K562 (cell line): Measurements from ENCODE around the gene EML3. TPM values are rescaled to one million over a fixed set of nuclear protein-coding genes. Genes with fewer than 3 reads are reported as not detected.
A peak's percentile ranks its signal among the peaks of the same experiment; 100 is the strongest.

ENCODE experiments used
- ARID4B ChIP-seq: sonication (generic); formaldehyde crosslinking; IDR thresholded peaks from 2 replicates; pipeline ENCODE4 v1.8.0; 2022; ENCODE audit warnings: mild to moderate bottlenecking, missing genetic modification reagents
- CTBP1 ChIP-seq: fragments of 450-650 bp; IDR thresholded peaks from 2 replicates; pipeline ENCODE4 v1.6.1; 2016; ENCODE audit warnings: borderline replicate concordance
- CTCF ChIP-seq, 3 experiments: IDR thresholded peaks in 2 of 3; conservative IDR thresholded peaks in 1 of 3; 2 replicates each; pipeline ENCODE4 v1.5.1; 2011 to 2012; ENCODE audit warnings: low read length in 3 of 3, mild to moderate bottlenecking in 3 of 3, control low read depth in 2 of 3, improper control_type of control experiment in 1 of 3, inconsistent platforms in 1 of 3, low read depth in 1 of 3, mixed read lengths in 1 of 3, moderate library complexity in 1 of 3; ENCODE audit not compliant: insufficient read depth in 2 of 3
- EP400 ChIP-seq: fragments of 450-650 bp; IDR thresholded peaks from 2 replicates; pipeline ENCODE4 v1.6.1; 2017; ENCODE audit warnings: antibody characterized with exemption, mild to moderate bottlenecking, moderate library complexity
- HCFC1 ChIP-seq: IDR thresholded peaks from 2 replicates; pipeline ENCODE4 v1.6.1; 2012; ENCODE audit warnings: low read depth, low read length, improper control_type of control experiment
- JUND ChIP-seq, 2 experiments: IDR thresholded peaks; 2 replicates in 1 of 2; 3 replicates in 1 of 2; pipeline ENCODE4 v1.6.1; 2011; ENCODE audit warnings: borderline replicate concordance in 2 of 2, low read depth in 2 of 2, low read length in 2 of 2, improper control_type of control experiment in 1 of 2, missing biosample characterization in 1 of 2, missing genetic modification characterization in 1 of 2, missing genetic modification reagents in 1 of 2
- MYNN ChIP-seq, 2 experiments: sonication (generic); formaldehyde crosslinking in 1 of 2; IDR thresholded peaks; 2 replicates each; pipeline versions ENCODE4 v1.5.0 to v1.6.1; 2016 to 2020; ENCODE audit warnings: antibody characterized with exemption in 1 of 2, missing genetic modification reagents in 1 of 2
- POLR2G ChIP-seq: fragments of 200-400 bp; formaldehyde crosslinking; IDR thresholded peaks from 2 replicates; pipeline ENCODE4 v1.6.1; 2017; ENCODE audit warnings: low read depth, mild to moderate bottlenecking, antibody characterized with exemption, low read length, moderate library complexity
- RB1 ChIP-seq: fragments of 450-650 bp; IDR thresholded peaks from 2 replicates; pipeline ENCODE4 v1.6.1; 2017; ENCODE audit warnings: low read depth, mild to moderate bottlenecking
- SMC3 ChIP-seq: conservative IDR thresholded peaks from 2 replicates; pipeline ENCODE4 v1.6.1; 2011; ENCODE audit warnings: low read depth, low read length, improper control_type of control experiment; ENCODE audit not compliant: insufficient read depth
- STAG1 ChIP-seq: sonication (generic); formaldehyde crosslinking; IDR thresholded peaks from 2 replicates; pipeline ENCODE4 v1.5.0; 2020; ENCODE audit warnings: missing genetic modification reagents, borderline replicate concordance
- TEAD1 ChIP-seq, 2 experiments: fragments of 450-650 bp in 1 of 2; sonication (generic) in 1 of 2; formaldehyde crosslinking; IDR thresholded peaks; 2 replicates each; pipeline versions ENCODE4 v1.4.0 to v1.8.0; 2020 to 2022; ENCODE audit warnings: mild to moderate bottlenecking in 2 of 2, missing genetic modification reagents in 1 of 2
- YY1 ChIP-seq, 3 experiments: IDR thresholded peaks; 2 replicates each; pipeline ENCODE4 v1.6.1; 2011; ENCODE audit warnings: low read length in 2 of 3, mild to moderate bottlenecking in 2 of 3, moderate library complexity in 2 of 3, borderline replicate concordance in 1 of 3, control low read depth in 1 of 3, low read depth in 1 of 3; ENCODE audit not compliant: insufficient read depth in 3 of 3, insufficient replicate concordance in 2 of 3, control insufficient read depth in 1 of 3, insufficient read length in 1 of 3; ENCODE audit errors: extremely low read depth in 1 of 3
- polyA plus RNA-seq, 8 experiments: library from polyadenylated mRNA; depleted of rRNA in 4 of 8; stranded (reverse) in 5 of 8; unstranded in 3 of 8; fragments of >200 nt; fragmentation: Nextera tagmentation in 2 of 8; fragmentation: Illumina TruSeq in 1 of 8; extraction: Ambion mirVana in 2 of 8; extraction: Trizol in 1 of 8; gene quantifications; 2 replicates each; pipeline versions ENCODE4 v1.2.1 to v1.2.3, GENCODE V29; 2011 to 2014; ENCODE audit warnings: inconsistent platforms in 1 of 8, missing spikeins in 1 of 8
- total RNA-seq, 7 experiments: library from RNA; depleted of rRNA in 6 of 7; stranded (reverse); fragments of >200 nt in 6 of 7; fragmentation: Illumina TruSeq in 2 of 7; extraction: Trizol in 2 of 7; gene quantifications; 2 replicates each; pipeline versions ENCODE4 v1.2.1 to v1.2.3, GENCODE V29; 2011 to 2021; ENCODE audit warnings: low replicate concordance in 1 of 7
- TF ChIP-seq, protein P1 (sequence below): fragments of 200-800 bp; sonication (Bioruptor generic); IDR thresholded peaks from 2 replicates; pipeline ENCODE4 v1.6.1; 2017; ENCODE audit warnings: missing genetic modification characterization, missing compliant biosample characterization
- TF ChIP-seq, protein P2 (sequence below): sonication (generic); formaldehyde crosslinking; IDR thresholded peaks from 2 replicates; pipeline ENCODE4 v1.9.0; 2022; ENCODE audit warnings: mild to moderate bottlenecking, missing genetic modification reagents

EML3 gene
- total and polyA plus RNA-seq, 9 of the 15 experiments (the other 6 are each of a cell fraction or from before 2014, with no cell fraction given): 0.32 to 90.5 (median 26.4) TPM

DNA sequence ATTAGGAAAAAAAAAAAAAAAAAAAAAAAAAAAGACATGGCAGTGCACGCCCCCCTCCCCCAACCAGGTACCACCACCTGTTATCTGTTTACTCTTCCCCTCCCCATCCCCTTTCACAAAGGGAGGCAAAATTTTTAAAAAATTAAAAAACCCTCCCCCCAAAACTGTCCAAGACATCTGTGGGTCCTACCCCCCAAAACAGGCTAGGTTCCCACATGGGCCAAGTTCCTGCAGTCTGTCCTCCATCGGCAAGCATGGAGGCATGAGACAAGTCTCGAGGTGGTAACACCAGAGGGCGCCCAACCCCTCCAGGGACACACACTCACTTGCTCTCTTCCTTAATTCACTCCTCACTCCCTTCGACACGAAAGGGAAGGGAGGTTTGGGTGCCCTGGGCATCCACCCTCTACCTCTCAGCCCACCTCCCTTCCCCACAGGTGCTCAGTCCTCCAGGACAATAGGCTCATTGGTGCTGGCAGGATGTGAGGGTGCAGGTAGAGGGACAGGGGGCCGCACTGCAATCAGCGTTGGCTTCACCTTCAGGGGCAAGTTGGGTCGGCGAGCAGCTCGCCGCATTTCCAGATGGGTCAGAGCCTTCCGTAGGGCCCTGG is 19.0 kb downstream of the EML3 start (continued):
- TF ChIP-seq ARID4B (peak; percentile 61; the same call in 1 of the 2 replicates), CTBP1 (0 out of 2 replicates have a peak, but pooled peaks have one; percentile 47), CTCF (IDR thresholded peaks at IDR 0.05 in 2 of 3, conservative IDR thresholded peaks at IDR 0.05 in 1 of 3; ENCODE audit: insufficient read depth in 2 of 3, low read depth in 1 of 3, low read length in 3 of 3) (peak; percentile 79 to 88 (median 83)), TEAD1 (CRISPR knock-in tag; IDR thresholded peaks at IDR 0.05) (peak in 1 of 2 experiments; percentile 61; a peak in 1 of 4 replicates), JUND (IDR thresholded peaks at IDR 0.05; ENCODE audit: borderline replicate concordance, low read depth, low read length) (peak; percentile 53), JUND (tag; IDR thresholded peaks at IDR 0.05; ENCODE audit: borderline replicate concordance, low read depth, low read length) (no peak), HCFC1 (peak; percentile 15; the same call in 1 of the 2 replicates), MYNN (IDR thresholded peaks at IDR 0.05) (peak; percentile 69), MYNN (CRISPR knock-in tag; IDR thresholded peaks at IDR 0.05) (no peak), STAG1 (CRISPR knock-in tag) (0 out of 2 replicates have a peak, but pooled peaks have one; percentile 21), YY1 (IDR thresholded peaks at IDR 0.05; ENCODE audit: borderline replicate concordance in 1 of 3, control insufficient read depth in 1 of 3, extremely low read depth in 1 of 3, insufficient read depth in 3 of 3, insufficient read length in 1 of 3, insufficient replicate concordance in 2 of 3, low read depth in 1 of 3, low read length in 2 of 3) (peak in 2 of 3 experiments; percentile 66 to 85), RB1 (peak; percentile 37; the same call in 1 of the 2 replicates), SMC3 (peak; percentile 81), POLR2G (peak; percentile 30; the same call in 1 of the 2 replicates), EP400 (peak; percentile 24; the same call in 1 of the 2 replicates)
- TF ChIP-seq, protein P1, sequence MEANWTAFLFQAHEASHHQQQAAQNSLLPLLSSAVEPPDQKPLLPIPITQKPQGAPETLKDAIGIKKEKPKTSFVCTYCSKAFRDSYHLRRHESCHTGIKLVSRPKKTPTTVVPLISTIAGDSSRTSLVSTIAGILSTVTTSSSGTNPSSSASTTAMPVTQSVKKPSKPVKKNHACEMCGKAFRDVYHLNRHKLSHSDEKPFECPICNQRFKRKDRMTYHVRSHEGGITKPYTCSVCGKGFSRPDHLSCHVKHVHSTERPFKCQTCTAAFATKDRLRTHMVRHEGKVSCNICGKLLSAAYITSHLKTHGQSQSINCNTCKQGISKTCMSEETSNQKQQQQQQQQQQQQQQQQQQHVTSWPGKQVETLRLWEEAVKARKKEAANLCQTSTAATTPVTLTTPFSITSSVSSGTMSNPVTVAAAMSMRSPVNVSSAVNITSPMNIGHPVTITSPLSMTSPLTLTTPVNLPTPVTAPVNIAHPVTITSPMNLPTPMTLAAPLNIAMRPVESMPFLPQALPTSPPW (CRISPR knock-in tag): peak; percentile 46; the same call in 1 of the 2 replicates
- TF ChIP-seq, protein P2, sequence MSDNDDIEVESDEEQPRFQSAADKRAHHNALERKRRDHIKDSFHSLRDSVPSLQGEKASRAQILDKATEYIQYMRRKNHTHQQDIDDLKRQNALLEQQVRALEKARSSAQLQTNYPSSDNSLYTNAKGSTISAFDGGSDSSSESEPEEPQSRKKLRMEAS (CRISPR knock-in tag): peak; percentile 74
